HL-60 (cell line): ENCODE results near the gene IGFALS.

Experiments
- DNase-seq, 2 experiments: peaks; one replicate each; pipeline ENCODE4 v3.0.0-alpha.2; 2010 to 2020; ENCODE audit warnings: low read depth in 1 of 2, low spot score in 1 of 2
- H3K27ac ChIP-seq: fragments of 250-450 bp; sonication (Bioruptor Pico); replicated peaks from 2 replicates; pipeline ENCODE4 v1.5.1; 2020; ENCODE audit warnings: mild to moderate bottlenecking, moderate library complexity
- H3K27me3 ChIP-seq: fragments of 250-450 bp; sonication (Bioruptor Pico); 2 replicates; pipeline ENCODE4 v1.5.1; 2021; ENCODE audit warnings: mild to moderate bottlenecking, moderate library complexity; ENCODE audit not compliant: insufficient read depth, poor library complexity, severe bottlenecking
- H3K4me3 ChIP-seq: replicated peaks from 2 replicates; pipeline ENCODE4 v1.5.1; 2011; ENCODE audit warnings: mild to moderate bottlenecking, control low read depth, low read length; ENCODE audit not compliant: insufficient read depth
- GABPA ChIP-seq: IDR thresholded peaks from 2 replicates; pipeline ENCODE4 v1.6.1; 2012; ENCODE audit warnings: low read depth
- POLR2AphosphoS5 ChIP-seq: IDR thresholded peaks from 2 replicates; pipeline ENCODE4 v1.6.1; 2012; ENCODE audit warnings: low read depth
- SPI1 ChIP-seq: IDR thresholded peaks from 2 replicates; pipeline ENCODE4 v1.6.1; 2012; ENCODE audit warnings: low read depth, mild to moderate bottlenecking, borderline replicate concordance
- TF ChIP-seq, protein P1 (sequence below): IDR thresholded peaks from one replicate; pipeline ENCODE4 v1.5.1; 2011; ENCODE audit warnings: low read length, control low read depth, inconsistent platforms; ENCODE audit not compliant: insufficient read depth
- TF ChIP-seq, protein P2 (sequence below): IDR thresholded peaks from 2 replicates; pipeline ENCODE4 v1.6.1; 2012; ENCODE audit warnings: low read depth; ENCODE audit not compliant: insufficient replicate concordance

IGFALS gene

GRCh38 chr16:1818873-1819525 lies 25.5 kb upstream of the IGFALS start:
- no peaks in the 10 kb centered on the region for H3K27me3 ChIP-seq
- H3K4me3 ChIP-seq, result no peak overlapping the region
- no peak overlapping the region for H3K27ac ChIP-seq
- TF ChIP-seq GABPA (no peak), POLR2AphosphoS5 (no peak), SPI1 (no peak)
- TF ChIP-seq, protein P1, sequence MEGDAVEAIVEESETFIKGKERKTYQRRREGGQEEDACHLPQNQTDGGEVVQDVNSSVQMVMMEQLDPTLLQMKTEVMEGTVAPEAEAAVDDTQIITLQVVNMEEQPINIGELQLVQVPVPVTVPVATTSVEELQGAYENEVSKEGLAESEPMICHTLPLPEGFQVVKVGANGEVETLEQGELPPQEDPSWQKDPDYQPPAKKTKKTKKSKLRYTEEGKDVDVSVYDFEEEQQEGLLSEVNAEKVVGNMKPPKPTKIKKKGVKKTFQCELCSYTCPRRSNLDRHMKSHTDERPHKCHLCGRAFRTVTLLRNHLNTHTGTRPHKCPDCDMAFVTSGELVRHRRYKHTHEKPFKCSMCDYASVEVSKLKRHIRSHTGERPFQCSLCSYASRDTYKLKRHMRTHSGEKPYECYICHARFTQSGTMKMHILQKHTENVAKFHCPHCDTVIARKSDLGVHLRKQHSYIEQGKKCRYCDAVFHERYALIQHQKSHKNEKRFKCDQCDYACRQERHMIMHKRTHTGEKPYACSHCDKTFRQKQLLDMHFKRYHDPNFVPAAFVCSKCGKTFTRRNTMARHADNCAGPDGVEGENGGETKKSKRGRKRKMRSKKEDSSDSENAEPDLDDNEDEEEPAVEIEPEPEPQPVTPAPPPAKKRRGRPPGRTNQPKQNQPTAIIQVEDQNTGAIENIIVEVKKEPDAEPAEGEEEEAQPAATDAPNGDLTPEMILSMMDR, result no peak
- TF ChIP-seq, protein P2, sequence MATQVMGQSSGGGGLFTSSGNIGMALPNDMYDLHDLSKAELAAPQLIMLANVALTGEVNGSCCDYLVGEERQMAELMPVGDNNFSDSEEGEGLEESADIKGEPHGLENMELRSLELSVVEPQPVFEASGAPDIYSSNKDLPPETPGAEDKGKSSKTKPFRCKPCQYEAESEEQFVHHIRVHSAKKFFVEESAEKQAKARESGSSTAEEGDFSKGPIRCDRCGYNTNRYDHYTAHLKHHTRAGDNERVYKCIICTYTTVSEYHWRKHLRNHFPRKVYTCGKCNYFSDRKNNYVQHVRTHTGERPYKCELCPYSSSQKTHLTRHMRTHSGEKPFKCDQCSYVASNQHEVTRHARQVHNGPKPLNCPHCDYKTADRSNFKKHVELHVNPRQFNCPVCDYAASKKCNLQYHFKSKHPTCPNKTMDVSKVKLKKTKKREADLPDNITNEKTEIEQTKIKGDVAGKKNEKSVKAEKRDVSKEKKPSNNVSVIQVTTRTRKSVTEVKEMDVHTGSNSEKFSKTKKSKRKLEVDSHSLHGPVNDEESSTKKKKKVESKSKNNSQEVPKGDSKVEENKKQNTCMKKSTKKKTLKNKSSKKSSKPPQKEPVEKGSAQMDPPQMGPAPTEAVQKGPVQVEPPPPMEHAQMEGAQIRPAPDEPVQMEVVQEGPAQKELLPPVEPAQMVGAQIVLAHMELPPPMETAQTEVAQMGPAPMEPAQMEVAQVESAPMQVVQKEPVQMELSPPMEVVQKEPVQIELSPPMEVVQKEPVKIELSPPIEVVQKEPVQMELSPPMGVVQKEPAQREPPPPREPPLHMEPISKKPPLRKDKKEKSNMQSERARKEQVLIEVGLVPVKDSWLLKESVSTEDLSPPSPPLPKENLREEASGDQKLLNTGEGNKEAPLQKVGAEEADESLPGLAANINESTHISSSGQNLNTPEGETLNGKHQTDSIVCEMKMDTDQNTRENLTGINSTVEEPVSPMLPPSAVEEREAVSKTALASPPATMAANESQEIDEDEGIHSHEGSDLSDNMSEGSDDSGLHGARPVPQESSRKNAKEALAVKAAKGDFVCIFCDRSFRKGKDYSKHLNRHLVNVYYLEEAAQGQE, result no peak
- no peak for DNase-seq

GRCh38 chr16:1818204-1818872 lies 24.8 kb upstream of the IGFALS start:
- TF ChIP-seq GABPA (no peak), SPI1 (no peak), POLR2AphosphoS5 (no peak)
- TF ChIP-seq, protein P1, result no peak
- TF ChIP-seq, protein P2, result no peak
- no peak overlapping the region for H3K27ac ChIP-seq
- no peak for DNase-seq
- H3K27me3 ChIP-seq, result no peaks in the 10 kb centered on the region
- H3K4me3 ChIP-seq, result no peak overlapping the region

GRCh38 chr16:1817716-1818115 lies 24.2 kb upstream of the IGFALS start:
- no peak for DNase-seq
- Histone ChIP-seq H3K4me3 (no peak overlapping the region), H3K27me3 (no peaks in the 10 kb centered on the region), H3K27ac (no peak overlapping the region)
- TF ChIP-seq POLR2AphosphoS5 (no peak), SPI1 (no peak), GABPA (no peak)
- TF ChIP-seq, protein P2, result no peak
- TF ChIP-seq, protein P1, result no peak
